Fibroblast of lung (primary cell): Measurements from ENCODE around the gene DPY30. TPM values are rescaled to one million over a fixed set of nuclear protein-coding genes. Genes with fewer than 3 reads are reported as not detected.

Experiments used
- DNase-seq, 2 donors: peaks; one replicate each; pipeline versions ENCODE4 v3.0.0 to v3.0.0-alpha.2; 2010; ENCODE audit warnings: low read depth in 2 of 2
- H2AFZ ChIP-seq: 2 replicates; pipeline ENCODE4 v1.5.1; 2012; ENCODE audit warnings: low read length, control low read depth, inconsistent platforms
- H3K27ac ChIP-seq: 2 replicates; pipeline ENCODE4 v1.5.1; 2011; ENCODE audit warnings: low read length, control low read depth; ENCODE audit not compliant: insufficient read depth
- H3K27me3 ChIP-seq: 2 replicates; pipeline ENCODE4 v1.5.1; 2011; ENCODE audit warnings: mild to moderate bottlenecking, low read length; ENCODE audit not compliant: control insufficient read depth, insufficient read depth
- H3K36me3 ChIP-seq: 2 replicates; pipeline ENCODE4 v1.5.1; 2011; ENCODE audit warnings: low read length; ENCODE audit not compliant: control insufficient read depth, insufficient read depth
- H3K4me1 ChIP-seq: 2 replicates; pipeline ENCODE4 v1.5.1; 2011; ENCODE audit warnings: low read length; ENCODE audit not compliant: control insufficient read depth, insufficient read depth; ENCODE audit errors: extremely low read depth
- H3K4me2 ChIP-seq: 2 replicates; pipeline ENCODE4 v1.5.1; 2011; ENCODE audit warnings: low read length, control low read depth; ENCODE audit not compliant: insufficient read depth; ENCODE audit errors: extremely low read depth
- H3K4me3 ChIP-seq, 4 experiments: fragments of 200-600 bp in 1 of 4; sonication (generic) in 1 of 4; replicated peaks in 1 of 4; 2 replicates each; pipeline ENCODE4 v1.5.1; 2011 to 2016; ENCODE audit warnings: low read length in 4 of 4, low read depth in 3 of 4, mild to moderate bottlenecking in 3 of 4, control low read depth in 2 of 4, inconsistent platforms in 1 of 4, mixed read lengths in 1 of 4; ENCODE audit not compliant: insufficient read depth in 1 of 4; ENCODE audit errors: control extremely low read depth in 1 of 4
- H3K79me2 ChIP-seq: 2 replicates; pipeline ENCODE4 v1.5.1; 2012; ENCODE audit warnings: mild to moderate bottlenecking, low read length, inconsistent platforms; ENCODE audit not compliant: control insufficient read depth, insufficient read depth
- H3K9ac ChIP-seq: 2 replicates; pipeline ENCODE4 v1.5.1; 2011; ENCODE audit warnings: mild to moderate bottlenecking, low read length, control low read depth; ENCODE audit not compliant: insufficient read depth
- H3K9me3 ChIP-seq: 2 replicates; pipeline ENCODE4 v1.5.1; 2012; ENCODE audit warnings: low read depth, low read length; ENCODE audit not compliant: control insufficient read depth, insufficient read depth
- H4K20me1 ChIP-seq: 2 replicates; pipeline ENCODE4 v1.5.1; 2011; ENCODE audit warnings: low read length; ENCODE audit not compliant: control insufficient read depth, insufficient read depth; ENCODE audit errors: extremely low read depth
- EZH2 ChIP-seq: IDR thresholded peaks from 2 replicates; pipeline ENCODE4 v1.5.1; 2012; ENCODE audit warnings: low read length, control low read depth, mild to moderate bottlenecking; ENCODE audit errors: missing control alignments
- polyA plus RNA-seq, 2 donors: library from polyadenylated mRNA; depleted of rRNA in 1 of 2; stranded (reverse) in 1 of 2; unstranded in 1 of 2; fragments of >200 nt; gene quantifications; 2 replicates each; pipeline ENCODE4 v1.2.1, GENCODE V29; 2011 to 2012; ENCODE audit warnings: missing spikeins in 1 of 2
- total RNA-seq: library from RNA; depleted of rRNA; stranded (reverse); fragments of >200 nt; gene quantifications from 2 replicates; pipeline ENCODE4 v1.2.1, GENCODE V29; 2014
- TF ChIP-seq, protein P1 (sequence below), 2 donors: IDR thresholded peaks in 1 of 2; conservative IDR thresholded peaks in 1 of 2; 1 replicate in 1 of 2; 2 replicates in 1 of 2; pipeline ENCODE4 v1.5.1; 2011 to 2012; ENCODE audit warnings: low read length in 2 of 2, control low read depth in 1 of 2, inconsistent platforms in 1 of 2, low read depth in 1 of 2, mild to moderate bottlenecking in 1 of 2

DPY30 gene
- total and polyA plus RNA-seq, 2 donors (not counting 1 experiment from before 2014, with no cell fraction given) = 50.5 to 126 TPM

- H3K27ac ChIP-seq = no peak overlapping the region
- H3K4me3 ChIP-seq = no peak overlapping the region
- no peaks in the 10 kb centered on the region for H3K36me3 ChIP-seq
- H3K9me3 ChIP-seq = no peaks in the 10 kb centered on the region
- no peak overlapping the region for H3K4me2 ChIP-seq
- H3K79me2 ChIP-seq = peaks cover 62% of the 10 kb centered on the region
- H3K27me3 ChIP-seq = no peaks in the 10 kb centered on the region
- no peaks in the 10 kb centered on the region for H4K20me1 ChIP-seq
- no peak for TF ChIP-seq EZH2
- TF ChIP-seq, protein P1, sequence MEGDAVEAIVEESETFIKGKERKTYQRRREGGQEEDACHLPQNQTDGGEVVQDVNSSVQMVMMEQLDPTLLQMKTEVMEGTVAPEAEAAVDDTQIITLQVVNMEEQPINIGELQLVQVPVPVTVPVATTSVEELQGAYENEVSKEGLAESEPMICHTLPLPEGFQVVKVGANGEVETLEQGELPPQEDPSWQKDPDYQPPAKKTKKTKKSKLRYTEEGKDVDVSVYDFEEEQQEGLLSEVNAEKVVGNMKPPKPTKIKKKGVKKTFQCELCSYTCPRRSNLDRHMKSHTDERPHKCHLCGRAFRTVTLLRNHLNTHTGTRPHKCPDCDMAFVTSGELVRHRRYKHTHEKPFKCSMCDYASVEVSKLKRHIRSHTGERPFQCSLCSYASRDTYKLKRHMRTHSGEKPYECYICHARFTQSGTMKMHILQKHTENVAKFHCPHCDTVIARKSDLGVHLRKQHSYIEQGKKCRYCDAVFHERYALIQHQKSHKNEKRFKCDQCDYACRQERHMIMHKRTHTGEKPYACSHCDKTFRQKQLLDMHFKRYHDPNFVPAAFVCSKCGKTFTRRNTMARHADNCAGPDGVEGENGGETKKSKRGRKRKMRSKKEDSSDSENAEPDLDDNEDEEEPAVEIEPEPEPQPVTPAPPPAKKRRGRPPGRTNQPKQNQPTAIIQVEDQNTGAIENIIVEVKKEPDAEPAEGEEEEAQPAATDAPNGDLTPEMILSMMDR (conservative IDR thresholded peaks at IDR 0.05 in 1 of 2, IDR thresholded peaks at IDR 0.05 in 1 of 2; ENCODE audit: low read depth in 1 of 2, low read length in 2 of 2) = no peak
- no peak for DNase-seq
- no peak overlapping the region for H3K9ac ChIP-seq
- H2AFZ ChIP-seq = no peak overlapping the region
- H3K4me1 ChIP-seq = peaks cover 2% of the 10 kb centered on the region
These were observed 60.6 kb downstream of the DPY30 start for GRCh38 chr2:31979018-31979417.

- Histone ChIP-seq H3K4me3 (no peak overlapping the region), H3K27me3 (no peaks in the 10 kb centered on the region), H3K27ac (no peak overlapping the region), H3K4me2 (no peak overlapping the region), H2AFZ (no peak overlapping the region), H3K9ac (no peak overlapping the region), H3K79me2 (peaks cover 62% of the 10 kb centered on the region), H4K20me1 (no peaks in the 10 kb centered on the region), H3K36me3 (no peaks in the 10 kb centered on the region), H3K4me1 (peaks cover 2% of the 10 kb centered on the region), H3K9me3 (no peaks in the 10 kb centered on the region)
- DNase-seq = no peak
- TF ChIP-seq, protein P1 (conservative IDR thresholded peaks at IDR 0.05 in 1 of 2, IDR thresholded peaks at IDR 0.05 in 1 of 2; ENCODE audit: low read depth in 1 of 2, low read length in 2 of 2) = no peak
- no peak for TF ChIP-seq EZH2
These were observed 61.2 kb downstream of the DPY30 start for GRCh38 chr2:31978436-31978835.

Other genes starting within 250 kb of the DPY30 start
- gene MEMO1, start 28.8 kb downstream of the DPY30 start, total RNA-seq = 26.7 and 34.0 TPM in 2 replicates
- gene MEMO1, start 28.8 kb downstream of the DPY30 start, polyA plus RNA-seq = 64.2 and 76.1 TPM in 2 replicates
- 22.6 and 30.8 TPM in 2 replicates for gene SPAST, start 23.8 kb upstream of the DPY30 start, total RNA-seq
- gene SPAST, start 23.8 kb upstream of the DPY30 start, polyA plus RNA-seq = 10.9 and 12.7 TPM in 2 replicates
- gene SLC30A6, start 126.1 kb upstream of the DPY30 start, total RNA-seq = 20.5 and 23.6 TPM in 2 replicates
- 21.8 and 23.1 TPM in 2 replicates for gene SLC30A6, start 126.1 kb upstream of the DPY30 start, polyA plus RNA-seq
- not detected in 2 replicates for gene NLRC4, start 225.1 kb upstream of the DPY30 start, total RNA-seq
- gene NLRC4, start 225.1 kb upstream of the DPY30 start, polyA plus RNA-seq = not detected in 2 replicates
- gene YIPF4, start 238.1 kb upstream of the DPY30 start, total RNA-seq = 16.4 and 17.2 TPM in 2 replicates
- gene YIPF4, start 238.1 kb upstream of the DPY30 start, polyA plus RNA-seq = 15.5 and 23.3 TPM in 2 replicates